Adrenal gland (tissue), 12 donors: Measurements from ENCODE around the gene CHD3. TPM values are rescaled to one million over a fixed set of nuclear protein-coding genes. Genes with fewer than 3 reads are reported as not detected.

Source experiments
- DNase-seq, 7 donors: peaks; one replicate each; pipeline ENCODE4 v3.0.0-alpha.2; 2019 to 2020
- H3K27ac ChIP-seq, 5 donors: fragments of 200-600 bp; sonication (generic) in 4 of 5; 1 replicate in 3 of 5; 2 replicates in 2 of 5; pipeline versions ENCODE4 v1.5.1 to v1.8.0; 2016 to 2020; ENCODE audit warnings: mild to moderate bottlenecking in 1 of 5
- H3K27me3 ChIP-seq: fragments of 200-600 bp; 2 replicates; pipeline ENCODE4 v1.8.0; 2021
- H3K36me3 ChIP-seq, 2 donors: fragments of 200-600 bp; replicated peaks in 1 of 2; 1 replicate in 1 of 2; 2 replicates in 1 of 2; pipeline versions ENCODE4 v1.5.1 to v1.8.0; 2018 to 2022
- H3K4me1 ChIP-seq, 2 donors: fragments of 200-600 bp; replicated peaks in 1 of 2; 1 replicate in 1 of 2; 2 replicates in 1 of 2; pipeline versions ENCODE4 v1.5.1 to v1.8.0; 2018 to 2021
- H3K4me3 ChIP-seq, 4 donors: fragments of 200-600 bp; sonication (generic) in 3 of 4; one replicate each; pipeline ENCODE4 v1.5.1; 2016 to 2018
- H3K9me3 ChIP-seq, 3 donors: fragments of 200-600 bp; sonication (generic) in 1 of 3; replicated peaks in 1 of 3; 1 replicate in 2 of 3; 2 replicates in 1 of 3; pipeline versions ENCODE4 v1.5.1 to v1.8.0; 2016 to 2021
- CTCF ChIP-seq, 6 experiments: fragments of 450-650 bp in 4 of 6; fragments of 200-600 bp in 2 of 6; sonication (generic) in 1 of 6; IDR thresholded peaks; 1 replicate in 5 of 6; 2 replicates in 1 of 6; pipeline versions ENCODE4 v1.5.1 to v1.8.0; 2016 to 2021; ENCODE audit warnings: antibody characterized with exemption in 6 of 6, mild to moderate bottlenecking in 2 of 6, moderate library complexity in 1 of 6
- POLR2A ChIP-seq, 2 donors: fragments of 450-650 bp; IDR thresholded peaks; one replicate each; pipeline ENCODE4 v1.6.1; 2017; ENCODE audit warnings: antibody characterized with exemption in 2 of 2, mild to moderate bottlenecking in 2 of 2, moderate library complexity in 1 of 2
- WGBS, 4 donors: extraction: QIAGEN DNeasy Blood & Tissue Kit in 2 of 4; methylation state at CpG; one replicate each; pipeline versions ENCODE4 v1.1.5 to v1.1.7; 2013 to 2017; 5-methylcytosine and 5-hydroxymethylcytosine counted together
- intact Hi-C, 2 donors: fragments of 100-400 bp; cut with DNase I; formaldehyde crosslinking; loops; one replicate each; pipeline versions ENCODE4 v1.14.1 to v1.15.0; 2022 to 2023
- polyA plus RNA-seq, 3 donors: library from polyadenylated mRNA; stranded (reverse); fragments of 200-250 nt in 2 of 3; fragments of 350-450 nt in 1 of 3; fragmentation: Illumina TruSeq in 1 of 3; extraction: RNeasy Lipid Tissue Mini Kit (QIAGEN cat#74804) in 1 of 3; gene quantifications; one replicate each; pipeline ENCODE4 v1.2.3, GENCODE V29; 2013 to 2014
- total RNA-seq, 9 donors: library from RNA; depleted of rRNA in 4 of 9; stranded (reverse); fragments of >200 nt in 4 of 9; fragments of 120-200 nt in 1 of 9; fragmentation: NEBNext Ultra II Directional in 1 of 9; extraction: Animal tissue kit (Norgen Biotek cat#: 25700) in 1 of 9; gene quantifications; one replicate each; pipeline versions ENCODE4 v1.1.0 to v1.2.4, GENCODE V29; 2013 to 2023
- donor health status: healthy with polysubstance abuse.
- donor health status: Bipolar disorder and iron deficiency.
- donor health status: DM: yes; HTN: yes; CAD: no.
- donor health status: DM: no; HTN: no; CAD: no.
- donor health status: DM: no; HTN: no; CAD: no.
- donor health status: DM: yes; HTN: yes; CAD: no.

CHD3 gene
- total and polyA plus RNA-seq, 12 donors, result 43.8 to 326 (median 91.5) TPM

- Histone ChIP-seq H3K36me3 (peaks cover 0 to 16% of the 10 kb centered on the region in 2 donors), H3K4me3 (peak overlapping the region in 1 of 4 donors; percentile 97), H3K27me3 (no peaks in the 10 kb centered on the region), H3K9me3 (no peaks in the 10 kb centered on the region), H3K27ac (peak overlapping the region in 2 of 5 donors; percentile 60 to 63), H3K4me1 (peaks cover 30 to 54% of the 10 kb centered on the region in 2 donors)
- 0 to 5% (median 2%) methylated on average over 3 of the region's 3 CpGs for WGBS, 4 donors
- TF ChIP-seq CTCF (IDR thresholded peaks at IDR 0.05) (no peak), POLR2A (IDR thresholded peaks at IDR 0.05) (no peak)
- intact Hi-C loops, result no loop called here
- DNase-seq, result no peak
Observed at GRCh38 chr17:7883781-7884386, 4.7 kb upstream of the CHD3 start.

- TF ChIP-seq CTCF (IDR thresholded peaks at IDR 0.05) (no peak), POLR2A (IDR thresholded peaks at IDR 0.05) (no peak)
- peaks cover 38 to 63% of the 10 kb centered on the region in 2 donors for H3K4me1 ChIP-seq
- peak overlapping the region in 2 of 4 donors; percentile 89 to 97 for H3K4me3 ChIP-seq
- intact Hi-C loops, result no loop called here
- H3K36me3 ChIP-seq, result peaks cover 0 to 10% of the 10 kb centered on the region in 2 donors
- no peaks in the 10 kb centered on the region for H3K27me3 ChIP-seq
- H3K9me3 ChIP-seq, result no peaks in the 10 kb centered on the region
- DNase-seq, result peak in 3 of 7 donors; percentile 10 to 41 (median 27)
- H3K27ac ChIP-seq, result peak overlapping the region in 4 of 5 donors; percentile 89 to 93 (median 90)
- 0 to 5% (median 3%) methylated on average over 22 to 91 of the region's 100 CpGs for WGBS, 4 donors
Observed at GRCh38 chr17:7884581-7885366, 3.8 kb upstream of the CHD3 start.

GRCh38 chr17:7885367-7886226 lies 3.0 kb upstream of the CHD3 start:
- Histone ChIP-seq H3K27me3 (no peaks in the 10 kb centered on the region), H3K4me1 (peaks cover 38 to 61% of the 10 kb centered on the region in 2 donors)

More at GRCh38 chr17:7885367-7886226, 3.0 kb upstream of the CHD3 start:
- WGBS, 4 donors, result 0 to 2% (median 1%) methylated on average over 3 to 53 of the region's 64 CpGs
- peak; percentile 47 to 77 (median 59) for DNase-seq
- H3K36me3 ChIP-seq, result peaks cover 0 to 9% of the 10 kb centered on the region in 2 donors
- H3K27ac ChIP-seq, result peak overlapping the region; percentile 35 to 93 (median 90)
- peak in 1 of 2 donors; percentile 33 for TF ChIP-seq POLR2A (IDR thresholded peaks at IDR 0.05)
- no peak for TF ChIP-seq CTCF (IDR thresholded peaks at IDR 0.05)
- intact Hi-C loops, result no loop called here
- peak overlapping the region; percentile 13 to 97 (median 56) for H3K4me3 ChIP-seq
- H3K9me3 ChIP-seq, result no peaks in the 10 kb centered on the region
